Trophoblast cell (in vitro differentiated cells and primary cell): Measurements from ENCODE around the gene CRYZL1.

Experiments used
- DNase-seq, 2 donors: peaks; one replicate each; pipeline ENCODE4 v3.0.0-alpha.2; 2016
- H2AFZ ChIP-seq: 2 replicates; pipeline ENCODE4 v1.6.1; 2013; ENCODE audit warnings: low read length, moderate library complexity, mild to moderate bottlenecking; ENCODE audit not compliant: insufficient read depth, poor library complexity
- H2AK5ac ChIP-seq: 2 replicates; pipeline ENCODE4 v1.6.1; 2013; ENCODE audit warnings: mild to moderate bottlenecking, low read length
- H2BK120ac ChIP-seq: 2 replicates; pipeline ENCODE4 v1.6.1; 2013; ENCODE audit warnings: low read length, mild to moderate bottlenecking, moderate library complexity; ENCODE audit not compliant: insufficient read depth, poor library complexity
- H2BK12ac ChIP-seq: 2 replicates; pipeline ENCODE4 v1.6.1; 2013; ENCODE audit warnings: mild to moderate bottlenecking, low read length, moderate library complexity
- H2BK5ac ChIP-seq: 2 replicates; pipeline ENCODE4 v1.6.1; 2013; ENCODE audit warnings: low read length, low read depth, moderate library complexity, mild to moderate bottlenecking; ENCODE audit not compliant: poor library complexity
- H3K14ac ChIP-seq: 2 replicates; pipeline ENCODE4 v1.6.1; 2013; ENCODE audit warnings: mild to moderate bottlenecking, low read length
- H3K18ac ChIP-seq: 2 replicates; pipeline ENCODE4 v1.6.1; 2013; ENCODE audit warnings: mild to moderate bottlenecking, low read length
- H3K23ac ChIP-seq: 2 replicates; pipeline ENCODE4 v1.6.1; 2013; ENCODE audit warnings: low read length
- H3K27ac ChIP-seq: 2 replicates; pipeline ENCODE4 v1.5.1; 2013; ENCODE audit warnings: low read depth, mild to moderate bottlenecking, inconsistent platforms, low read length, moderate library complexity
- H3K27me3 ChIP-seq: 2 replicates; pipeline ENCODE4 v1.6.1; 2013; ENCODE audit warnings: inconsistent platforms, mild to moderate bottlenecking, low read length, moderate library complexity; ENCODE audit not compliant: insufficient read depth
- H3K36me3 ChIP-seq, 2 experiments: 1 replicate in 1 of 2; 2 replicates in 1 of 2; pipeline ENCODE4 v1.6.1; 2013; ENCODE audit warnings: low read length in 2 of 2, mild to moderate bottlenecking in 2 of 2, moderate library complexity in 1 of 2; ENCODE audit not compliant: insufficient read depth in 2 of 2, control insufficient read depth in 1 of 2
- H3K4ac ChIP-seq: 2 replicates; pipeline ENCODE4 v1.6.1; 2013; ENCODE audit warnings: low read depth, mild to moderate bottlenecking, low read length, moderate library complexity
- H3K4me1 ChIP-seq, 2 experiments: 1 replicate in 1 of 2; 2 replicates in 1 of 2; pipeline ENCODE4 v1.6.1; 2013; ENCODE audit warnings: low read length in 2 of 2, mild to moderate bottlenecking in 2 of 2, moderate library complexity in 1 of 2; ENCODE audit not compliant: insufficient read depth in 2 of 2, control insufficient read depth in 1 of 2
- H3K4me2 ChIP-seq: 2 replicates; pipeline ENCODE4 v1.6.1; 2013; ENCODE audit warnings: inconsistent platforms, mild to moderate bottlenecking, low read length, moderate library complexity
- H3K4me3 ChIP-seq: 2 replicates; pipeline ENCODE4 v1.5.1; 2013; ENCODE audit warnings: mild to moderate bottlenecking, low read depth, low read length, inconsistent platforms
- H3K79me1 ChIP-seq: one replicate; pipeline ENCODE4 v1.6.1; 2013; ENCODE audit warnings: low read length
- H3K79me2 ChIP-seq: 2 replicates; pipeline ENCODE4 v1.6.1; 2013; ENCODE audit warnings: low read length, mild to moderate bottlenecking; ENCODE audit not compliant: control insufficient read depth, insufficient read depth, poor library complexity
- H3K9ac ChIP-seq: 2 replicates; pipeline ENCODE4 v1.6.1; 2013; ENCODE audit warnings: mild to moderate bottlenecking, low read length
- H3K9me3 ChIP-seq: 2 replicates; pipeline ENCODE4 v1.6.1; 2013; ENCODE audit warnings: low read depth, mild to moderate bottlenecking, control low read depth, inconsistent platforms, low read length; ENCODE audit not compliant: insufficient read depth
- H4K12ac ChIP-seq: 2 replicates; pipeline ENCODE4 v1.6.1; 2013; ENCODE audit warnings: low read depth, mild to moderate bottlenecking, low read length, moderate library complexity
- H4K8ac ChIP-seq: 2 replicates; pipeline ENCODE4 v1.6.1; 2013; ENCODE audit warnings: low read depth, mild to moderate bottlenecking, low read length, moderate library complexity
- H4K91ac ChIP-seq: one replicate; pipeline ENCODE4 v1.6.1; 2013; ENCODE audit warnings: low read depth, mild to moderate bottlenecking, low read length, moderate library complexity
- WGBS: extraction: QIAGEN DNeasy Blood & Tissue Kit; methylation state at CpG from one replicate; pipeline ENCODE4 v1.1.7; 2013; ENCODE audit warnings: missing lambda C conversion rate; ENCODE audit not compliant: insufficient read length, insufficient coverage; ENCODE audit errors: extremely low coverage; 5-methylcytosine and 5-hydroxymethylcytosine counted together

The CRYZL1 gene

GRCh38 chr21:33668180-33668579 is 26.6 kb upstream of the CRYZL1 start:
- no peak overlapping the region for H2AK5ac ChIP-seq
- H3K79me1 ChIP-seq, result no peaks in the 10 kb centered on the region
- H4K91ac ChIP-seq, result no peak overlapping the region
- H3K14ac ChIP-seq, result no peak overlapping the region
- WGBS, result no CpG with 5 or more reads among the region's 4 CpGs
- peaks cover 11% of the 10 kb centered on the region for H3K79me2 ChIP-seq
- H3K4ac ChIP-seq, result no peak overlapping the region
- no peak overlapping the region for H4K8ac ChIP-seq
- H3K9ac ChIP-seq, result no peak overlapping the region
- H3K36me3 ChIP-seq, result peaks cover 0 to 4% of the 10 kb centered on the region in 2 experiments
- no peaks in the 10 kb centered on the region for H3K27me3 ChIP-seq
- no peak overlapping the region for H3K4me2 ChIP-seq
- no peak overlapping the region for H3K18ac ChIP-seq
- no peak overlapping the region for H3K23ac ChIP-seq
- no peak overlapping the region for H2BK12ac ChIP-seq
- H3K9me3 ChIP-seq, result no peaks in the 10 kb centered on the region
- H3K4me3 ChIP-seq, result no peak overlapping the region
- no peak for DNase-seq
- no peak overlapping the region for H4K12ac ChIP-seq
- H2AFZ ChIP-seq, result no peak overlapping the region
- no peak overlapping the region for H3K27ac ChIP-seq
- H3K4me1 ChIP-seq, result peaks cover 11 to 14% of the 10 kb centered on the region in 2 experiments
- no peak overlapping the region for H2BK120ac ChIP-seq
- no peak overlapping the region for H2BK5ac ChIP-seq

- no peak overlapping the region for H2BK120ac ChIP-seq
- peak overlapping the region; percentile 4 for H3K4ac ChIP-seq
- peaks cover 11 to 14% of the 10 kb centered on the region in 2 experiments for H3K4me1 ChIP-seq
Observed at GRCh38 chr21:33667636-33668035, 26.1 kb upstream of the CRYZL1 start.

GRCh38 chr21:33666153-33666552 is 24.6 kb upstream of the CRYZL1 start:
- H2AK5ac ChIP-seq, result no peak overlapping the region
- no peaks in the 10 kb centered on the region for H3K36me3 ChIP-seq
- H4K12ac ChIP-seq, result no peak overlapping the region
- DNase-seq, result no peak
- no peak overlapping the region for H3K4me3 ChIP-seq
- no peak overlapping the region for H3K23ac ChIP-seq
- H2BK120ac ChIP-seq, result no peak overlapping the region
- H4K91ac ChIP-seq, result no peak overlapping the region
- H2BK12ac ChIP-seq, result no peak overlapping the region
- no peak overlapping the region for H3K4ac ChIP-seq
- H2BK5ac ChIP-seq, result no peak overlapping the region
- no peaks in the 10 kb centered on the region for H3K79me1 ChIP-seq
- H3K4me1 ChIP-seq, result peaks cover 11 to 14% of the 10 kb centered on the region in 2 experiments
- H3K9me3 ChIP-seq, result no peaks in the 10 kb centered on the region
- no peak overlapping the region for H3K27ac ChIP-seq
- no peak overlapping the region for H3K9ac ChIP-seq
- no peak overlapping the region for H3K4me2 ChIP-seq
- H3K79me2 ChIP-seq, result peaks cover 8% of the 10 kb centered on the region
- no peak overlapping the region for H4K8ac ChIP-seq
- H3K27me3 ChIP-seq, result no peaks in the 10 kb centered on the region
- H3K18ac ChIP-seq, result no peak overlapping the region
- no peak overlapping the region for H2AFZ ChIP-seq
- no peak overlapping the region for H3K14ac ChIP-seq
- WGBS, result no CpG with 5 or more reads among the region's 2 CpGs

More at GRCh38 chr21:33667636-33668035, 26.1 kb upstream of the CRYZL1 start:
- Histone ChIP-seq H4K8ac (no peak overlapping the region), H3K9me3 (no peaks in the 10 kb centered on the region), H2AFZ (no peak overlapping the region), H3K36me3 (peaks cover 0 to 4% of the 10 kb centered on the region in 2 experiments), H3K27ac (no peak overlapping the region), H3K9ac (no peak overlapping the region), H2AK5ac (no peak overlapping the region), H2BK12ac (no peak overlapping the region), H3K4me2 (no peak overlapping the region), H4K91ac (no peak overlapping the region), H3K18ac (no peak overlapping the region), H3K27me3 (no peaks in the 10 kb centered on the region), H4K12ac (no peak overlapping the region), H3K79me2 (peaks cover 11% of the 10 kb centered on the region), H3K14ac (no peak overlapping the region), H2BK5ac (no peak overlapping the region), H3K23ac (no peak overlapping the region), H3K79me1 (no peaks in the 10 kb centered on the region), H3K4me3 (no peak overlapping the region)
- no peak for DNase-seq
- WGBS, result no CpG with 5 or more reads among the region's 6 CpGs

- no peak overlapping the region for H2AFZ ChIP-seq
- DNase-seq, result no peak
- no peak overlapping the region for H3K27ac ChIP-seq
- H4K12ac ChIP-seq, result no peak overlapping the region
- no peaks in the 10 kb centered on the region for H3K9me3 ChIP-seq
- no peak overlapping the region for H3K14ac ChIP-seq
- H3K79me1 ChIP-seq, result peaks cover under 1% of the 10 kb centered on the region
- no peak overlapping the region for H3K18ac ChIP-seq
- H2AK5ac ChIP-seq, result no peak overlapping the region
- WGBS, result no CpG with 5 or more reads among the region's 3 CpGs
- no peak overlapping the region for H3K23ac ChIP-seq
- no peak overlapping the region for H3K9ac ChIP-seq
- H3K36me3 ChIP-seq, result no peaks in the 10 kb centered on the region
- H2BK12ac ChIP-seq, result no peak overlapping the region
- peaks cover 11 to 14% of the 10 kb centered on the region in 2 experiments for H3K4me1 ChIP-seq
- H3K27me3 ChIP-seq, result no peaks in the 10 kb centered on the region
- H3K4me2 ChIP-seq, result no peak overlapping the region
- no peak overlapping the region for H2BK5ac ChIP-seq
- H3K4me3 ChIP-seq, result no peak overlapping the region
- H4K91ac ChIP-seq, result no peak overlapping the region
- no peak overlapping the region for H4K8ac ChIP-seq
- no peak overlapping the region for H2BK120ac ChIP-seq
- peak overlapping the region; percentile 90 for H3K4ac ChIP-seq
- H3K79me2 ChIP-seq, result peaks cover 6% of the 10 kb centered on the region
Observed at GRCh38 chr21:33664135-33664534, 22.6 kb upstream of the CRYZL1 start.
